K562 (cell line): Measurements from ENCODE around the gene HEMGN. TPM values are rescaled to one million over a fixed set of nuclear protein-coding genes. Genes with fewer than 3 reads are reported as not detected.

Experiments
- ATAC-seq: fragments of 200-7000 bp; cut with Tn5 transposase; 3 replicates; pipeline ENCODE4 v1.9.1; 2020; ENCODE audit warnings: moderate library complexity
- BruUV-seq: library from RNA; stranded (reverse); fragments of 400-500 nt; replicated peaks from 2 replicates; lab custom pipeline; 2021; lab: Mats Ljungman, UMichigan
- CTCF ChIA-PET: fragments of 300-600 bp; formaldehyde crosslinking; extraction: SDS; loops from one replicate; lab custom pipeline; 2021; ENCODE audit warnings: low intra/inter-chr PET ratio; lab: Yijun Ruan, JAX
- POLR2A ChIA-PET: fragments of 300-600, 350-650 bp; sonication (Branson Sonifier 250); formaldehyde crosslinking; extraction: SDS; loops from one replicate; lab custom pipeline; 2021; ENCODE audit warnings: antibody characterized with exemption, inconsistent platforms; lab: Yijun Ruan, JAX
- DNase-seq, 4 experiments: peaks; one replicate each; pipeline versions ENCODE4 v3.0.0 to v3.0.0-alpha.2; 2011 to 2018; ENCODE audit warnings: low spot score in 3 of 4, mixed read lengths in 3 of 4; ENCODE audit errors: extremely low read depth in 1 of 4
- FAIRE-seq: peaks from 2 replicates; lab custom pipeline; 2011; peaks lifted over from hg19 to GRCh38; lab: Jason Lieb, UNC
- H2AFZ ChIP-seq: 2 replicates; pipeline ENCODE4 v1.6.0; 2011; ENCODE audit warnings: low read depth, low read length, control low read depth, inconsistent platforms
- H3K27ac ChIP-seq: fragments of 200-600 bp; 3 replicates; pipeline ENCODE4 v1.8.0; 2011; ENCODE audit warnings: low read depth, mild to moderate bottlenecking, control low read depth, inconsistent platforms, low read length, moderate library complexity, mixed read lengths; ENCODE audit errors: extremely low read depth
- H3K27me3 ChIP-seq, 2 experiments: fragments of 300-600 bp in 1 of 2; 2 replicates in 1 of 2; 3 replicates in 1 of 2; pipeline versions ENCODE4 v1.6.0 to v1.8.0; 2011; ENCODE audit warnings: inconsistent platforms in 2 of 2, low read length in 2 of 2, mild to moderate bottlenecking in 1 of 2, mixed read lengths in 1 of 2, moderate library complexity in 1 of 2; ENCODE audit not compliant: control insufficient read depth in 2 of 2, insufficient read depth in 2 of 2
- H3K36me3 ChIP-seq: fragments of 300-600 bp; 3 replicates; pipeline ENCODE4 v1.8.0; 2011; ENCODE audit warnings: mild to moderate bottlenecking, low read length, inconsistent platforms; ENCODE audit not compliant: control insufficient read depth, insufficient read depth
- H3K4me1 ChIP-seq, 2 experiments: fragments of 200-600 bp in 1 of 2; replicated peaks in 1 of 2; 2 replicates in 1 of 2; 3 replicates in 1 of 2; pipeline versions ENCODE4 v1.5.1 to v1.8.0; 2011; ENCODE audit warnings: inconsistent platforms in 2 of 2, low read length in 2 of 2, mild to moderate bottlenecking in 1 of 2, mixed read lengths in 1 of 2, moderate library complexity in 1 of 2; ENCODE audit not compliant: control insufficient read depth in 2 of 2, insufficient read depth in 2 of 2
- H3K4me2 ChIP-seq: 2 replicates; pipeline ENCODE4 v1.6.1; 2011; ENCODE audit warnings: low read length, control low read depth, inconsistent platforms, mixed read lengths; ENCODE audit not compliant: insufficient read depth
- H3K4me3 ChIP-seq: fragments of 200-600 bp; sonication (generic), shearing (Covaris generic); 2 replicates; pipeline ENCODE4 v1.5.1; 2016; ENCODE audit warnings: control low read depth, inconsistent platforms
- H3K79me2 ChIP-seq: fragments of 200-600 bp; 3 replicates; pipeline ENCODE4 v1.8.0; 2011; ENCODE audit warnings: low read length, inconsistent platforms; ENCODE audit not compliant: control insufficient read depth, insufficient read depth
- H3K9ac ChIP-seq, 2 experiments: 2 replicates each; pipeline versions ENCODE4 v1.6.0 to v1.6.1; 2011; ENCODE audit warnings: low read depth in 2 of 2, low read length in 2 of 2, control low read depth in 1 of 2, inconsistent platforms in 1 of 2, mild to moderate bottlenecking in 1 of 2, mixed read lengths in 1 of 2; ENCODE audit not compliant: insufficient read depth in 1 of 2
- H3K9me1 ChIP-seq: one replicate; pipeline ENCODE4 v1.6.0; 2011; ENCODE audit warnings: inconsistent platforms, mild to moderate bottlenecking, low read length, moderate library complexity; ENCODE audit not compliant: control insufficient read depth, insufficient read depth
- H3K9me3 ChIP-seq: replicated peaks from 2 replicates; pipeline ENCODE4 v1.5.1; 2011; ENCODE audit warnings: low read depth, low read length, inconsistent platforms; ENCODE audit not compliant: control insufficient read depth, insufficient read depth
- H4K20me1 ChIP-seq: replicated peaks from 2 replicates; pipeline ENCODE4 v1.6.1; 2011; ENCODE audit warnings: low read length, inconsistent platforms, mixed read lengths; ENCODE audit not compliant: control insufficient read depth, insufficient read depth
- CREBBP ChIP-seq: IDR thresholded peaks from one replicate; pipeline ENCODE4 v1.6.1; 2012; ENCODE audit warnings: low read depth, mild to moderate bottlenecking, control low read depth, inconsistent platforms, low read length
- MEIS2 ChIP-seq: fragments of 450-650 bp; IDR thresholded peaks from 2 replicates; pipeline ENCODE4 v1.6.1; 2014; ENCODE audit warnings: mild to moderate bottlenecking; ENCODE audit not compliant: partially characterized antibody
- SPI1 ChIP-seq: IDR thresholded peaks from 2 replicates; pipeline ENCODE4 v1.6.1; 2011; ENCODE audit warnings: low read depth, low read length, control low read depth, borderline replicate concordance
- ZNF785 ChIP-seq: fragments of 250-450 bp; sonication (Bioruptor Pico); IDR thresholded peaks from 2 replicates; pipeline ENCODE4 v1.4.0; 2020; ENCODE audit warnings: mild to moderate bottlenecking
- WGBS: fragments of 100-300 bp; shearing (Covaris generic); methylation state at CpG from one replicate; pipeline ENCODE4 v1.1.6; 2016; ENCODE audit warnings: low coverage, mixed read lengths; ENCODE audit not compliant: insufficient coverage; ENCODE audit errors: missing lambda C conversion rate; 5-methylcytosine and 5-hydroxymethylcytosine counted together
- in situ Hi-C: fragments of 300-500 bp; cut with MboI; formaldehyde crosslinking; loops from 4 replicates; pipeline ENCODE4 v1.15.0; 2018; ENCODE audit warnings: inconsistent platforms, mixed read lengths
- intact Hi-C: fragments of 100-400 bp; cut with micrococcal nuclease; formaldehyde crosslinking; loops from 2 replicates; pipeline ENCODE4 v1.14.2; 2022
- polyA plus RNA-seq, 8 experiments: library from polyadenylated mRNA; depleted of rRNA in 4 of 8; stranded (reverse) in 5 of 8; unstranded in 3 of 8; fragments of >200 nt; fragmentation: Nextera tagmentation in 2 of 8; fragmentation: Illumina TruSeq in 1 of 8; extraction: Ambion mirVana in 2 of 8; extraction: Trizol in 1 of 8; gene quantifications; 2 replicates each; pipeline versions ENCODE4 v1.2.1 to v1.2.3, GENCODE V29; 2011 to 2014; ENCODE audit warnings: inconsistent platforms in 1 of 8, missing spikeins in 1 of 8
- total RNA-seq, 7 experiments: library from RNA; depleted of rRNA in 6 of 7; stranded (reverse); fragments of >200 nt in 6 of 7; fragmentation: Illumina TruSeq in 2 of 7; extraction: Trizol in 2 of 7; gene quantifications; 2 replicates each; pipeline versions ENCODE4 v1.2.1 to v1.2.3, GENCODE V29; 2011 to 2021; ENCODE audit warnings: low replicate concordance in 1 of 7
- TF ChIP-seq, protein P1 (sequence below), 2 experiments: IDR thresholded peaks in 1 of 2; conservative IDR thresholded peaks in 1 of 2; 2 replicates each; pipeline ENCODE4 v1.6.1; 2016; ENCODE audit warnings: low read depth in 2 of 2, mild to moderate bottlenecking in 1 of 2, missing compliant biosample characterization in 1 of 2, missing genetic modification characterization in 1 of 2, moderate library complexity in 1 of 2

Gene HEMGN
- total and polyA plus RNA-seq, 9 of the 15 experiments (the other 6 are each of a cell fraction or from before 2014, with no cell fraction given) = 56.3 to 258 (median 137) TPM

DNA sequence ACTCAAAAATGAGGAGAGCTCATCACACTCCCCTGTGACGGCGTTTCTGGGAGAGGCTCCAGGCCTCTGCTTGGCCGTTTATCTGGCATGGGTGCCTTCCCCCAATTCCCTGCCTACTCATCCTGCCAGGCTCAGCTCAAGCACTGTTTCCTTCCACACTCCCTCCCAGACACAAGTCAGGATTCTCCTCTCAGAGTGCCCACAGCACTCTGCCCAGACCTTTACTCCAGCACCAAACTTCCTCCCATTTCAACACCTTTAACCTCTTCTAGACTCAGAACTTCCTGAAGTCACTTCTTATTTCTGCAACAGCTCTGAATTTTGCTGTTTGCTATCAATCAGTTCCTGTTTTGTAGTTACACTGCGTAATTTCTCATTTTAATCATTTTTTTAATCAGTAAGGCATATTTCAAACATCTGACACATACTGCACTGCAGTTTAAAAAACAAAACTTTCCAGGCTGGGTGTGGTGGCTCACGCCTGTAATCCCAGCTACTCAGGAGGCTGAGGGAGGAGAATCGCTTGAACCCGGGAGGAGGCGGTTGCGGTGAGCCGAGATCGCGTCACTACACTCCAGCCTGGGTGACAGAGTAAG lies 31.6 kb downstream of the HEMGN start:
- no peak for TF ChIP-seq CREBBP
- TF ChIP-seq, protein P1, sequence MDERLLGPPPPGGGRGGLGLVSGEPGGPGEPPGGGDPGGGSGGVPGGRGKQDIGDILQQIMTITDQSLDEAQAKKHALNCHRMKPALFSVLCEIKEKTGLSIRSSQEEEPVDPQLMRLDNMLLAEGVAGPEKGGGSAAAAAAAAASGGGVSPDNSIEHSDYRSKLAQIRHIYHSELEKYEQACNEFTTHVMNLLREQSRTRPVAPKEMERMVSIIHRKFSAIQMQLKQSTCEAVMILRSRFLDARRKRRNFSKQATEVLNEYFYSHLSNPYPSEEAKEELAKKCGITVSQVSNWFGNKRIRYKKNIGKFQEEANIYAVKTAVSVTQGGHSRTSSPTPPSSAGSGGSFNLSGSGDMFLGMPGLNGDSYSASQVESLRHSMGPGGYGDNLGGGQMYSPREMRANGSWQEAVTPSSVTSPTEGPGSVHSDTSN (CRISPR knock-in tag; IDR thresholded peaks at IDR 0.05; ENCODE audit: low read depth) = no peak
- TF ChIP-seq, protein P1 (tag; conservative IDR thresholded peaks at IDR 0.05; ENCODE audit: low read depth) = peak; percentile 83
- peak; percentile 61; the same call in 1 of the 2 replicates for TF ChIP-seq SPI1
- no peak for TF ChIP-seq ZNF785 (CRISPR knock-in tag)
- TF ChIP-seq MEIS2 = peak; percentile 61
- Histone ChIP-seq H4K20me1 (no peaks in the 10 kb centered on the region), H2AFZ (no peak overlapping the region), H3K27me3 (no peaks in the 10 kb centered on the region), H3K9me3 (no peaks in the 10 kb centered on the region), H3K27ac (no peak overlapping the region), H3K4me3 (no peak overlapping the region), H3K36me3 (peaks cover 48% of the 10 kb centered on the region), H3K4me2 (no peak overlapping the region), H3K79me2 (no peaks in the 10 kb centered on the region), H3K9ac (peak overlapping the region in 1 of 2 experiments; percentile 54; a peak in 2 of 4 replicates), H3K9me1 (no peaks in the 10 kb centered on the region), H3K4me1 (no peaks in the 10 kb centered on the region; a peak in 2 of 5 replicates)
- BruUV-seq = no TSS peak
- ChIA-PET POLR2A (interaction anchor here (0.6 to 1.7 kb wide), 6 partner anchors 14 to 1060 kb away, joined by 3 to 6 read pairs (median 4); no protein-coding TSS in a partner anchor), CTCF (no interaction called here)
- DNase-seq = no peak
- in situ Hi-C loops = loop anchor here (25.0 kb wide), 2 partner anchors 356 to 881 kb away; partner anchors contain the start of genes ANKS6 and TBC1D2
- FAIRE-seq = no peak
- 73% methylated on average over 12 of the region's 12 CpGs for WGBS
- intact Hi-C loops = no loop called here
- ATAC-seq = no peak
